K562 (cell line): ENCODE data around the gene RHOBTB3. TPM values are rescaled to one million over a fixed set of nuclear protein-coding genes. Genes with fewer than 3 reads are reported as not detected.

Source experiments
- DPF2 ChIP-seq: fragments of 450-650 bp; IDR thresholded peaks from 2 replicates; pipeline ENCODE4 v1.6.1; 2016
- EP300 ChIP-seq: IDR thresholded peaks from 2 replicates; pipeline ENCODE4 v1.6.1; 2012; ENCODE audit warnings: low read length, improper control_type of control experiment
- FOXK2 ChIP-seq, 2 experiments: fragments of 450-650 bp; IDR thresholded peaks in 1 of 2; conservative IDR thresholded peaks in 1 of 2; 2 replicates each; pipeline ENCODE4 v1.6.1; 2016; ENCODE audit warnings: low read depth in 2 of 2, mild to moderate bottlenecking in 1 of 2
- HLTF ChIP-seq: fragments of 450-650 bp; IDR thresholded peaks from 2 replicates; pipeline ENCODE4 v1.6.1; 2016
- HNRNPUL1 ChIP-seq: fragments of 200-400 bp; formaldehyde crosslinking; IDR thresholded peaks from 2 replicates; pipeline ENCODE4 v1.6.1; 2017; ENCODE audit warnings: low read length
- SETDB1 ChIP-seq: IDR thresholded peaks from one replicate; pipeline ENCODE4 v1.6.1; 2012; ENCODE audit warnings: low read length, control low read depth, inconsistent platforms
- SMARCC2 ChIP-seq: fragments of 450-650 bp; IDR thresholded peaks from 2 replicates; pipeline ENCODE4 v1.6.1; 2017; ENCODE audit warnings: antibody characterized with exemption, moderate library complexity, mild to moderate bottlenecking, low read depth
- SMC3 ChIP-seq: conservative IDR thresholded peaks from 2 replicates; pipeline ENCODE4 v1.6.1; 2011; ENCODE audit warnings: low read depth, low read length, improper control_type of control experiment; ENCODE audit not compliant: insufficient read depth
- SNAPC5 ChIP-seq: fragments of 250-450 bp; sonication (Bioruptor Pico); IDR thresholded peaks from 2 replicates; pipeline ENCODE4 v1.8.0; 2021; ENCODE audit warnings: moderate library complexity, mild to moderate bottlenecking, inconsistent platforms
- ZBTB34 ChIP-seq: fragments of 250-450 bp; sonication (Bioruptor Pico); IDR thresholded peaks from 2 replicates; pipeline ENCODE4 v1.8.0; 2021; ENCODE audit warnings: mild to moderate bottlenecking, moderate library complexity
- ZFP91 ChIP-seq: sonication (generic); formaldehyde crosslinking; IDR thresholded peaks from 2 replicates; pipeline ENCODE4 v1.8.0; 2022; ENCODE audit warnings: mild to moderate bottlenecking, missing genetic modification reagents
- polyA plus RNA-seq, 8 experiments: library from polyadenylated mRNA; depleted of rRNA in 4 of 8; stranded (reverse) in 5 of 8; unstranded in 3 of 8; fragments of >200 nt; fragmentation: Nextera tagmentation in 2 of 8; fragmentation: Illumina TruSeq in 1 of 8; extraction: Ambion mirVana in 2 of 8; extraction: Trizol in 1 of 8; gene quantifications; 2 replicates each; pipeline versions ENCODE4 v1.2.1 to v1.2.3, GENCODE V29; 2011 to 2014; ENCODE audit warnings: inconsistent platforms in 1 of 8, missing spikeins in 1 of 8
- total RNA-seq, 7 experiments: library from RNA; depleted of rRNA in 6 of 7; stranded (reverse); fragments of >200 nt in 6 of 7; fragmentation: Illumina TruSeq in 2 of 7; extraction: Trizol in 2 of 7; gene quantifications; 2 replicates each; pipeline versions ENCODE4 v1.2.1 to v1.2.3, GENCODE V29; 2011 to 2021; ENCODE audit warnings: low replicate concordance in 1 of 7
- TF ChIP-seq, protein P1 (sequence below): fragments of 250-450 bp; sonication (Bioruptor Pico); IDR thresholded peaks from 2 replicates; pipeline ENCODE4 v1.4.0; 2020; ENCODE audit warnings: mild to moderate bottlenecking, moderate library complexity
- TF ChIP-seq, protein P2 (sequence below): fragments of 250-450 bp; sonication (Bioruptor Pico); IDR thresholded peaks from 2 replicates; pipeline ENCODE4 v1.8.0; 2022; ENCODE audit warnings: inconsistent platforms, mild to moderate bottlenecking, moderate library complexity, borderline replicate concordance
- TF ChIP-seq, protein P3 (sequence below): fragments of 450-650 bp; IDR thresholded peaks from 2 replicates; pipeline ENCODE4 v1.6.1; 2017; ENCODE audit warnings: antibody characterized with exemption, mild to moderate bottlenecking

The RHOBTB3 gene
- total and polyA plus RNA-seq, 9 of the 15 experiments (the other 6 are each of a cell fraction or from before 2014, with no cell fraction given), result 39.7 to 143 (median 115) TPM

DNA sequence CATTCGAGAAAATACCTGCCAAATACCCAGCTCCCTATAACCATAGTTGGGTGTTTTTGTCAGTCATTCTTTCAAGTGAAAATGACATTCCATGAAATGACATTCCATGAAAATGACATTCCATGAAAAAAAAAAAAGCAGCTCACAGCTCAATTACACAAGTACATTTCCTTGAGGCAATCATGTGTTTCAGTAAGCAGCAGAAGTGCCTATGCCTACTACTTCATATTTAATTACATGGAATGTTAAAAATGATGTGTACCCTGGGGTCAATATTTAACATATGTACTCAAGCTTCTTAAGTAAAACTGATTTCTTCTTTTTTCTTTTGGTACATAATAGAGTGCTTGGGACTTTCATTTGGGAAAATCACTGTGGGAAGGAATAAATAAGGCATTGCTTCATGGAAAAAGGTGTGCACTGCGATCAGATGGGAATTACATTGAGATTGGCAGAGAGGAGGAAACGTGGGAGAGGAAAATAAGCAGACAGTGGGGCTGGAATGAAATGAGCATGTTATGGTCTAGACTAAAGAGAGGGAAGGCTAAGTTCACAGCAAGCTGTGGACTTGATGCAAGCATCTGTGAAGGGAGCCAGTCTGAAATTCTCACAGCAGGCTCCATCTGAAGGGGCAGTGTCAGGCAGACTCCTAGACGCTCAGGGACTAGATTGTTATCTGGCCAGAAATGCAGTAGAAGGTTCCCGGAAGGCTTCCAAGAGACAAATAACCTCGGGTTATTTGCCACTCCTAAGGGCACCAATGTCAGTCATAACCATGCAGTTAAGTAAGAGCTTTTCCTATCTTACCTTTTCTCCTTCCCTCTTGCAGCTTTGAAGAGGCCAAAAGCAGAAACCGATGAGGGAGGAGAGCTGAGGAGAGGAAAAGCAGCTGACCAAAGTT, 33.1 kb upstream of the RHOBTB3 start (continued):
- no peak for TF ChIP-seq ZFP91 (CRISPR knock-in tag)
- 0 out of 2 replicates have a peak, but pooled peaks have one; percentile 35 for TF ChIP-seq SMARCC2
- TF ChIP-seq, protein P1, sequence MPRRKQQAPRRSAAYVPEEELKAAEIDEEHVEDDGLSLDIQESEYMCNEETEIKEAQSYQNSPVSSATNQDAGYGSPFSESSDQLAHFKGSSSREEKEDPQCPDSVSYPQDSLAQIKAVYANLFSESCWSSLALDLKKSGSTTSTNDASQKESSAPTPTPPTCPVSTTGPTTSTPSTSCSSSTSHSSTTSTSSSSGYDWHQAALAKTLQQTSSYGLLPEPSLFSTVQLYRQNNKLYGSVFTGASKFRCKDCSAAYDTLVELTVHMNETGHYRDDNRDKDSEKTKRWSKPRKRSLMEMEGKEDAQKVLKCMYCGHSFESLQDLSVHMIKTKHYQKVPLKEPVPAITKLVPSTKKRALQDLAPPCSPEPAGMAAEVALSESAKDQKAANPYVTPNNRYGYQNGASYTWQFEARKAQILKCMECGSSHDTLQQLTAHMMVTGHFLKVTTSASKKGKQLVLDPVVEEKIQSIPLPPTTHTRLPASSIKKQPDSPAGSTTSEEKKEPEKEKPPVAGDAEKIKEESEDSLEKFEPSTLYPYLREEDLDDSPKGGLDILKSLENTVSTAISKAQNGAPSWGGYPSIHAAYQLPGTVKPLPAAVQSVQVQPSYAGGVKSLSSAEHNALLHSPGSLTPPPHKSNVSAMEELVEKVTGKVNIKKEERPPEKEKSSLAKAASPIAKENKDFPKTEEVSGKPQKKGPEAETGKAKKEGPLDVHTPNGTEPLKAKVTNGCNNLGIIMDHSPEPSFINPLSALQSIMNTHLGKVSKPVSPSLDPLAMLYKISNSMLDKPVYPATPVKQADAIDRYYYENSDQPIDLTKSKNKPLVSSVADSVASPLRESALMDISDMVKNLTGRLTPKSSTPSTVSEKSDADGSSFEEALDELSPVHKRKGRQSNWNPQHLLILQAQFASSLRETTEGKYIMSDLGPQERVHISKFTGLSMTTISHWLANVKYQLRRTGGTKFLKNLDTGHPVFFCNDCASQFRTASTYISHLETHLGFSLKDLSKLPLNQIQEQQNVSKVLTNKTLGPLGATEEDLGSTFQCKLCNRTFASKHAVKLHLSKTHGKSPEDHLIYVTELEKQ, result no peak
- peak; percentile 44; the same call in 1 of the 2 replicates for TF ChIP-seq DPF2
- TF ChIP-seq SETDB1, result no peak
- TF ChIP-seq, protein P2, sequence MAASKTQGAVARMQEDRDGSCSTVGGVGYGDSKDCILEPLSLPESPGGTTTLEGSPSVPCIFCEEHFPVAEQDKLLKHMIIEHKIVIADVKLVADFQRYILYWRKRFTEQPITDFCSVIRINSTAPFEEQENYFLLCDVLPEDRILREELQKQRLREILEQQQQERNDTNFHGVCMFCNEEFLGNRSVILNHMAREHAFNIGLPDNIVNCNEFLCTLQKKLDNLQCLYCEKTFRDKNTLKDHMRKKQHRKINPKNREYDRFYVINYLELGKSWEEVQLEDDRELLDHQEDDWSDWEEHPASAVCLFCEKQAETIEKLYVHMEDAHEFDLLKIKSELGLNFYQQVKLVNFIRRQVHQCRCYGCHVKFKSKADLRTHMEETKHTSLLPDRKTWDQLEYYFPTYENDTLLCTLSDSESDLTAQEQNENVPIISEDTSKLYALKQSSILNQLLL (CRISPR knock-in tag), result no peak
- TF ChIP-seq HLTF, result no peak
- TF ChIP-seq ZBTB34 (CRISPR knock-in tag), result no peak
- TF ChIP-seq HNRNPUL1, result no peak
- TF ChIP-seq EP300, result peak; percentile 18; the same call in 1 of the 2 replicates
- TF ChIP-seq SMC3, result no peak
- no peak for TF ChIP-seq SNAPC5 (CRISPR knock-in tag)
- no peak for TF ChIP-seq FOXK2 (conservative IDR thresholded peaks at IDR 0.05 in 1 of 2, IDR thresholded peaks at IDR 0.05 in 1 of 2; ENCODE audit: low read depth in 2 of 2)
- TF ChIP-seq, protein P3, sequence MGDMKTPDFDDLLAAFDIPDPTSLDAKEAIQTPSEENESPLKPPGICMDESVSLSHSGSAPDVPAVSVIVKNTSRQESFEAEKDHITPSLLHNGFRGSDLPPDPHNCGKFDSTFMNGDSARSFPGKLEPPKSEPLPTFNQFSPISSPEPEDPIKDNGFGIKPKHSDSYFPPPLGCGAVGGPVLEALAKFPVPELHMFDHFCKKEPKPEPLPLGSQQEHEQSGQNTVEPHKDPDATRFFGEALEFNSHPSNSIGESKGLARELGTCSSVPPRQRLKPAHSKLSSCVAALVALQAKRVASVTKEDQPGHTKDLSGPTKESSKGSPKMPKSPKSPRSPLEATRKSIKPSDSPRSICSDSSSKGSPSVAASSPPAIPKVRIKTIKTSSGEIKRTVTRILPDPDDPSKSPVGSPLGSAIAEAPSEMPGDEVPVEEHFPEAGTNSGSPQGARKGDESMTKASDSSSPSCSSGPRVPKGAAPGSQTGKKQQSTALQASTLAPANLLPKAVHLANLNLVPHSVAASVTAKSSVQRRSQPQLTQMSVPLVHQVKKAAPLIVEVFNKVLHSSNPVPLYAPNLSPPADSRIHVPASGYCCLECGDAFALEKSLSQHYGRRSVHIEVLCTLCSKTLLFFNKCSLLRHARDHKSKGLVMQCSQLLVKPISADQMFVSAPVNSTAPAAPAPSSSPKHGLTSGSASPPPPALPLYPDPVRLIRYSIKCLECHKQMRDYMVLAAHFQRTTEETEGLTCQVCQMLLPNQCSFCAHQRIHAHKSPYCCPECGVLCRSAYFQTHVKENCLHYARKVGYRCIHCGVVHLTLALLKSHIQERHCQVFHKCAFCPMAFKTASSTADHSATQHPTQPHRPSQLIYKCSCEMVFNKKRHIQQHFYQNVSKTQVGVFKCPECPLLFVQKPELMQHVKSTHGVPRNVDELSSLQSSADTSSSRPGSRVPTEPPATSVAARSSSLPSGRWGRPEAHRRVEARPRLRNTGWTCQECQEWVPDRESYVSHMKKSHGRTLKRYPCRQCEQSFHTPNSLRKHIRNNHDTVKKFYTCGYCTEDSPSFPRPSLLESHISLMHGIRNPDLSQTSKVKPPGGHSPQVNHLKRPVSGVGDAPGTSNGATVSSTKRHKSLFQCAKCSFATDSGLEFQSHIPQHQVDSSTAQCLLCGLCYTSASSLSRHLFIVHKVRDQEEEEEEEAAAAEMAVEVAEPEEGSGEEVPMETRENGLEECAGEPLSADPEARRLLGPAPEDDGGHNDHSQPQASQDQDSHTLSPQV, result peak; percentile 53; the same call in 1 of the 2 replicates
